ENCODE data around the gene ABCA13.

The ABCA13 gene

DNA sequence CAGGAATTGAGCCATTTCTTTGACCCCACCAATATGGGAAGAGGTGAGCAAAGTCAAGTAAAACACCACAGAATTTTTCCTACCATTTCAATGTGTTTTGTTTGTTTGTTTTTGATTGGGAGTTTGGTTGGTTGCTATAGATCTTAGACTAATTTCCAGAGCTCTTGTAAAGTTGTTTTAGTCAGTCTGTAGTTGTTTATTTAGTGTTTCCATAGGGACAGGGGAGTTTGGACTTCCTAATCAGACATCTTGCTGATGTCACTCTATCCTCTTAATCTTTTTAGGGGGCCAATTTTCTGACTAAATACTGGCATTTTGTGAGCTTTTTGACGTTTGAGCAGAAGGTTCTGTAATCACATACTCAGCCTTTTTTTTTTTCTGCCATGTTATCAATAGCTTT is 266.9 kb downstream of the ABCA13 start:
- DNase-seq = no peak

- DNase-seq = no peak
Measured at GRCh38 chr7:48441848-48442492, 270.7 kb downstream of the ABCA13 start.

DNA sequence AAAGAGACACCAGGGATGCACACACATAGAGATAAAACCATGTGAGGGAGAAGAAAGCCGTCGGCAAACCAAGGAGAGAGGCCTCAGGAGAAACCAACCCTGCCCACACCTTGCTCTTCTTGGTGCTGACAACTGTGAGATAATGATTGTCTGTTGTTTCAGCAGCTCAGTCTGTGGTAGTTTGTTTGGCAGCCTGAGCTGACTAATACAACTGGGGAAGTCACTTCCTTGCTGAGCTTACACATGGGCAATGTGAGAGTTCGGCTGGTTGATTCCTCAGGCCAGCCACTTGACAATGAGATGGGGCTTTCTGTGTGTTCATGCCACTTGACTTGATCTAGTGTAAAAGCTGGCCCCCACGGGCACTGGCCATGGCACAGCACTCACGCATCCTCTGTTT is 271.8 kb downstream of the ABCA13 start:
- no peak for DNase-seq

GRCh38 chr7:48446721-48447120 is 275.5 kb downstream of the ABCA13 start:
- no peak for DNase-seq

DNA sequence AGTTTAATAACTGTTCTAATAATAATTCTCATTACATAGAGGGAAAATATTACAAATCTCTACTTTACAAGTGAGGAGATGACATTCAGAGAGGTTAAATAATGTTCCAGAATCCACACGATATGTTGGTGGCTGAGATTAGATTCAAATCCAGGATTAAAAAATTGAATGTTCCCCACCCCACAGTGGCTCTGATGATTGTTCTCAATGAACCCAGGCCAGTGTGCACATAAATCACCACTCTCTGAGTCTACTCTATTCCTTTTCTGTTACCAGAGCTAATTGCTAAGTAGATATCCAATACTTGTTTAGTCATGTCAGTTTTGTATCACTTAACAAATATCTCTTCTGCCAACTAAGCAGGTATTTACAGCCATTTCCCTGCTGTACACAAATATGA is 281.0 kb downstream of the ABCA13 start:
- DNase-seq = no peak

DNA sequence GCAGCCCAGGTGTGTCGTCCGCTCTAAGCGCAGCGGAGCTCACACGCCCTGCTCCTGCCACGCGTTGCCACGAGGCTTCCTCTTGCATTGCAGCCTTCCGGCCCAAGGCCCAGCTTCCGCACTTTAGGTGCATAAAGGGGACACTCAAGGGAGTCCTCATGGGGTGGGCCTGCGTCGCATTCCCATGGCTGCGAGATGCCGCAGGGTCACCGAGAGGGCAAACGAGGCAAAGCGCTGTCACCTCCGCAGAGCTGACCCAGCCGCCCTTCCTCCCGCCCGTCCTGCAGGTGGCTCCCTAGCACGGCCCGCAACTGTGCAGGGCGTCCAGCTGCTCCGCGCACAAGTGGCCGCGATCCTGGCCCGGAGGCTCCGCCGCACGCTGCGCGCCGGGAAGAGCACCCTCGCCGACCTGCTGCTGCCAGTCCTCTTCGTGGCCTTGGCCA is 283.5 kb downstream of the ABCA13 start:
- DNase-seq = no peak

DNA sequence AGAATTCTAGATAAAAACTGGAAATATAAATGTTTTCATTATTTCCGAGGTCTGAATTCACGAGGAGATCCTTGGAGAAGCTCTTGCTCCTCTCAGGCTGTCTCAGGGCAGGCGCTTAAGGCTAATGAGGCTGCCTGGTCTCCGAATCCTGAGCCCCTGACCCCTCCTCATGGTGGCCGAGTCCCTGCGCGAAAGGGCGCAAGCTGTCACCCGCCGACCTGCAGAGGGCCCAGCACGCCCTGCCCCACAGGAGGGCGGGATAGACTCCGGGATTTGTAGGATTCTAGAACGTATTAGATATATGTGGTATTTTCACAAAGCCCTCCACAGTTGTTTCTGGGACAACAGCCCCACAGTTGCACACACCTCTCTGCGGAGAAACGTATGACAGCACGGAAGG is 284.1 kb downstream of the ABCA13 start:
- no peak for DNase-seq

- DNase-seq = no peak
Measured at GRCh38 chr7:48458701-48459524, 287.7 kb downstream of the ABCA13 start.

GRCh38 chr7:48466713-48467112 is 295.5 kb downstream of the ABCA13 start:
- DNase-seq = no peak

DNA sequence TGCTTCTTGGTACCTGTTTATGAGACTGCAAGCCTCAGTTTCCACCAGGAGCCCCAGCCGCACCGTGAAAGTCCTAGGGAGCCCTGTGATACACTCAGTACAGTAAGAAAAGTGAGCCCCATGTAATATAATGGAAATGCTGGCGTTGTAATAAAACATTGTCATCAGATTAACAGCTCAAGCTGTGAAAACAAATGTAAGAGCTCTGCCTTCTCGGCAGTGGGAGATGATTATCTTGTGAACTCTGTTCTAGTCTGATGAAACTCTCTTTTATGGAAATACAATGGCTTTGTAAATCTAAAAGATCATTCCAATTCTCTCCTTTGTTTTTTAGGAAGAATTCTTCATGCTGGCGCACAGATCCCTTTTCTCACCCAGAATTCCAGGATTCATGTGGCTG is 299.9 kb downstream of the ABCA13 start:
- DNase-seq = no peak

GRCh38 chr7:48472640-48473039 is 301.4 kb downstream of the ABCA13 start:
- no peak for DNase-seq

DNA sequence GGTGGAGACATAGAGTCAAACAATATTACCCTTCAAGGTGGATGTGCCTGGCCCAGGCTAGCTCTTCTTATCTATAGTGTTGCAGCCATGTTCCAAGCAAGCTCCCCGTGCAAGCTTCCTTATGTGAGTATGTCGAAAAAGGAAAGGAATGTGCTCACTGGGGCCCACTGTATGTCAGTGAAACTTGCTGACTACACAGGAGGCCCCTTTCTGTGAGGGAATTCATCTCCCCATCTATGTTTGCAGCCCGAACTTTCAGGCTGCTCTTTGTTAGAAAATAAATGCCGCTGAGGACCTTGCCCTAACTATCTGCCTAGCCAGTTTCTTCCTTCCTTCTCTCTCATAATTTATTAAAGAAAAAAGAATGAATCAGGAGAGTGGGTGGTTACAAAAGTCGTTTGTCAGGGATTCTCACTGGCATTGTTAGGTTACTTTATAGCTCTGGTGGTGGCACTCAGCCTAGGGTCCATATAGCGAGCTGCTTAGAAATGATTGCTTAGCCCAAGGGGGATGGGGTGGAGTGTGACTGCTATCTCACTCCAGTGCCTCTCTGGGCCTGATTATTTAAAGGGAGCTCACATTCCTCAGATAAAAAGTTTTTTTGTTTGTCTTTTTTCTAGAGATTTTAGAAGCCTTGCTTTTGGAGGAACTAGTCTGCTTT is 302.1 kb downstream of the ABCA13 start:
- no peak for DNase-seq

DNA sequence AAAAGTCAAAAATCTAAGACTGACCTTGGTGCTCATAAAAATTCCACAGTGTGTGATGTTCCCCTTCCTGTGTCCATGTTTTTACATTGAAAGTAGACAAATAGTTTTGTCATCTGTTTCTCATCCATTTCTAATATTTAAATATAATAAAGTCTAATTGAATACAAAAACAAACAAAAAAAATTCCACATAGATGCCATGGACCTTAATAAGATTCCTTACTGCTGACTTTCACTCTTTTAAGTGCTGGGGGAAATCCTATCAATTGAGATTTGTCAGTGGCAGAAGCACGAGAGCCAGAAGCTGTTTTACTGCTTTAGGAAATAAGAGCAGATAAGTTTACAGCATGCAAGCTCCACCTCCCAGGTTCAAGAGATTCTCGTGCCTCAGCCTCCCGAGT is 310.0 kb downstream of the ABCA13 start:
- no peak for DNase-seq

GRCh38 chr7:48497521-48497920 is 326.3 kb downstream of the ABCA13 start:
- DNase-seq = no peak

GRCh38 chr7:48502021-48502420 is 330.8 kb downstream of the ABCA13 start:
- no peak for DNase-seq

DNA sequence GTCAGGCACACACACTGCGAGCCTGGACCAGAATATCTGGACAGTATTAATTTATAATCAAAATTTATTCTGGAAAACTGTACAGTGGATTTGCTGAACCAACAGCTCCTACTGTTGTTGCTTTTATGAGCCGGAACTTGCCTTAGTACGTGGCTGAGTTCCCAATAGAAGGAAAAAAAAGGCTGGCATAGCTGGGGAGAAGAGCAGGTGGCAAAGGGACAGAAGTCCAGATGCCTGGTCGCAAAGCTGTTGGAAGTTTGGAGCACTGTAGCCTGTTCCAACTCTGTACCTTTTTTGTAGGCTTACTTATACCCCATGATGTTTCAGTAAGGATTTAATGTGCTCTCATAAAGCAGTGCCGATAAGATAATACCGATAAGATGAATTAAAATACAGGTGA is 333.8 kb downstream of the ABCA13 start:
- DNase-seq = no peak

DNA sequence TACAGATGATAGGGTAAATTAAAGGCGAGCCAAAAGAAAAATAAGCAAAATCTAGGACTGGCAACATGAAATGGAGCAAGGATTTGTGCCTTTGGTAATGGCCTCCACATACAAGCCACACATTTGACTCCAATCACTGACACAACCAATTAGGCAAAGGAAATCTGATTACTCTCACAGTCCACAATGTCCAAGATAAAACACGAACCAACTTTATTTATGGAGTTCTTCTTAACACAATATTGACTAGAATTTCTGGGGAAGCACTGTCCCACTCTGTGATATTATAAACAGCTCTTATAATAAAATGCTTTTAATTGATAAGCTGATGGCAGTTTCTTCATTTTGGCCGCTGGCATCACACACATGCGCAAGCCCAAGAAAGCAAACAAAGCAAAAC is 334.2 kb downstream of the ABCA13 start:
- DNase-seq = no peak

GRCh38 chr7:48506569-48506968 is 335.3 kb downstream of the ABCA13 start:
- no peak for DNase-seq

DNA sequence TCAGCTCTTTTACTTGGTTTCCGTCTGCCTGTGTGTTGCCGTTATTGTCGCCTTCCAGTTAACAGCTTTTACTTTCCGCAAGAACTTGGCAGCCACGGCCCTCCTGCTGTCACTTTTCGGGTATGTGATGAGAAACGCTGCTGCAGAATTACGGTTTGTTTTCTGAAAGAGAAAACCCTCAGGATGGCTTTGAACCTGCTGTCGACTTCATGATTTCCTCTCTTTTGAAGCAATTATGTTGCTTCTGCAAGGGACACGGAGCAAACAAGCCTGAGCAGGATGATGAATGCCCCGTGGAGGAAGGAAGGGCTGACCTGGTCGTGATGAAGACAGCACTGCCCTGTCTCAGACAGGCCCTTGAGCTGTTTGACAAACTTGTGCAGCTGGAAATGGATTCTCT is 339.8 kb downstream of the ABCA13 start:
- DNase-seq = no peak

DNA sequence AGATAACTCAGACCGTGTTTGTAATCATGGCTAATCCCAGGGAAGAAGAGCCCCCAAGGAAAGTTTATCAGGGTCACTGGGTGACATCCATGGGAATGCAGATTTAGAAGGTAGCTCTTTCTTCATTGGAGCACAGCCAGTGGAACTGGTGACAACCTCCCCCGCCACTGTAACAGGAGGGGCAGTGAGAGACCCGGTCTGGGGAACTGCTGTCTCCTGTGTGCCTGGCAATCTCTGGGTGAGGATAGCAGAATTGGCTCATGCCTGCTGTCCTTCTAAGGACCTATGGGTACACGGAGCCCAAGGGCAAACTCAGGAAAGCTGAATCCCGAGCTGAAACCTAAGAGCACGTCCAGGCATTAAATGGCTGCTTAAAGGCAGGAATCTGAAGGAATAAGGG is 341.6 kb downstream of the ABCA13 start:
- no peak for DNase-seq

- no peak for DNase-seq
Measured at GRCh38 chr7:48515171-48515570, 343.9 kb downstream of the ABCA13 start.

DNA sequence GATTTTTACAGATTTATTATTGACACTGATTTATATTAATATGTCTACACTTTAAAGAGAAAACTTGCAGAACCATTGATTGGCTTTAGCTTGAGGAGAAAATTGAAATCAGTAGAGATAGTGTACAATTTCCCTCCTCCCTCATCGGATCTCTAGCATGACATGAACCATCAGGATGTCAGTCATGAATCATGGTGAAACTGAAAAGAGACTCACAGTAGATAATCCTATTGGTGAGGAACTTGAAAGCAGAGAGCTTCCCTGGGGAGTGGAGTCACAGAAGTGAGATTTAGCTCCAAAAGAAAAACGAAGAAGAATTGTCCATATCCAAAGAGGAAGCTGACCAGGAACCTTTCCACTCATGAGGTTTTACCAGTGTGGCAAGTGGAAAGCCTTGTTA is 346.8 kb downstream of the ABCA13 start:
- no peak for DNase-seq

DNA sequence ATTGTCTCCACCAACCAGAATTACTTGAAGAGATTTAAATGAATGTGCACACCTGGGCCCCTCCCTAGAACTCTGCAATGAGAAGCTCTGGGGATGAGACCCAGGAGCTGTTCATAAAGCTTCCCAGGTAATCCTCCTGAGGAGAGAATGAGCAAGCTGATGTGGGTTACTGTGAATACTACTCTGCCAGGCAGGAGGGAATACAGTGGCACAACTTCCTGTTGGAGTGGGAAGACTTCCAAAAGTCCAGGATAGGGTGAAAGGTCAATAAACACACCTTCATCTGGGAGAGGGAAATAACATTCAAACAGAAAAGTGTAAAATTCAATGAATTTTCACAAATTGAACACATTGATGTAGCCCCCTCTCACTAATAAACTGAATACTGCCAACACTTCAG is 351.4 kb downstream of the ABCA13 start:
- no peak for DNase-seq
